ENCODE measurements around the gene TMEM215.
"Not testable (repeated sequence)": the region's sequence is repeated elsewhere in the genome, so short reads cannot be mapped to it uniquely, and the experiment has no call there.

The TMEM215 gene

GRCh38 chr9:32748013-32748412 is 35.3 kb upstream of the TMEM215 start:
- no peak for TF ChIP-seq CTCF (IDR thresholded peaks at IDR 0.05; ENCODE audit: insufficient read depth, low read depth, low read length, missing control alignments)
- no peak for DNase-seq (ENCODE audit: low read depth)
- H3K4me3 ChIP-seq (ENCODE audit: low read length): no peak overlapping the region

- TF ChIP-seq CTCF (IDR thresholded peaks at IDR 0.05; ENCODE audit: insufficient read depth, low read depth, low read length, missing control alignments): no peak
- DNase-seq (ENCODE audit: low read depth): no peak
- no peak overlapping the region for H3K4me3 ChIP-seq (ENCODE audit: low read length)
Measured at GRCh38 chr9:32755730-32756129, 27.6 kb upstream of the TMEM215 start.

- no peak for TF ChIP-seq CTCF (IDR thresholded peaks at IDR 0.05; ENCODE audit: insufficient read depth, low read depth, low read length, missing control alignments)
- no peak overlapping the region for H3K4me3 ChIP-seq (ENCODE audit: low read length)
- DNase-seq (ENCODE audit: low read depth): no peak
Measured at GRCh38 chr9:32764139-32764538, 19.2 kb upstream of the TMEM215 start.

GRCh38 chr9:32775283-32775682 is 8.1 kb upstream of the TMEM215 start:
- TF ChIP-seq CTCF (IDR thresholded peaks at IDR 0.05; ENCODE audit: insufficient read depth, low read depth, low read length, missing control alignments): no peak
- no peak overlapping the region for H3K4me3 ChIP-seq (ENCODE audit: low read length)

GRCh38 chr9:32776201-32776600 is 7.1 kb upstream of the TMEM215 start:
- no peak for DNase-seq (ENCODE audit: low read depth)
- no peak overlapping the region for H3K4me3 ChIP-seq (ENCODE audit: low read length)
- no peak for TF ChIP-seq CTCF (IDR thresholded peaks at IDR 0.05; ENCODE audit: insufficient read depth, low read depth, low read length, missing control alignments)

More at GRCh38 chr9:32775283-32775682, 8.1 kb upstream of the TMEM215 start:
- no peak for DNase-seq (ENCODE audit: low read depth)

- H3K4me3 ChIP-seq (ENCODE audit: low read length): no peak overlapping the region
- no peak for TF ChIP-seq CTCF (IDR thresholded peaks at IDR 0.05; ENCODE audit: insufficient read depth, low read depth, low read length, missing control alignments)
- DNase-seq (ENCODE audit: low read depth): no peak
Measured at GRCh38 chr9:32782476-32783167, 718 bp upstream of the TMEM215 start.

- DNase-seq (ENCODE audit: low read depth): no peak
Measured at GRCh38 chr9:32787816-32788215, 4.5 kb downstream of the TMEM215 start.

GRCh38 chr9:32796015-32796414 is 12.7 kb downstream of the TMEM215 start:
- not testable (repeated sequence) for DNase-seq (ENCODE audit: low read depth)

More at GRCh38 chr9:32787816-32788215, 4.5 kb downstream of the TMEM215 start:
- no peak overlapping the region for H3K4me3 ChIP-seq (ENCODE audit: low read length)
- no peak for TF ChIP-seq CTCF (IDR thresholded peaks at IDR 0.05; ENCODE audit: insufficient read depth, low read depth, low read length, missing control alignments)

More at GRCh38 chr9:32796015-32796414, 12.7 kb downstream of the TMEM215 start:
- H3K4me3 ChIP-seq (ENCODE audit: low read length): not testable (repeated sequence)

Data from epithelial cell of esophagus (primary cell).